ENCODE results near the gene GRIK4.

Gene GRIK4

GRCh38 chr11:120536797-120537169 is 25.2 kb downstream of the GRIK4 start:
- TF ChIP-seq, protein P1, sequence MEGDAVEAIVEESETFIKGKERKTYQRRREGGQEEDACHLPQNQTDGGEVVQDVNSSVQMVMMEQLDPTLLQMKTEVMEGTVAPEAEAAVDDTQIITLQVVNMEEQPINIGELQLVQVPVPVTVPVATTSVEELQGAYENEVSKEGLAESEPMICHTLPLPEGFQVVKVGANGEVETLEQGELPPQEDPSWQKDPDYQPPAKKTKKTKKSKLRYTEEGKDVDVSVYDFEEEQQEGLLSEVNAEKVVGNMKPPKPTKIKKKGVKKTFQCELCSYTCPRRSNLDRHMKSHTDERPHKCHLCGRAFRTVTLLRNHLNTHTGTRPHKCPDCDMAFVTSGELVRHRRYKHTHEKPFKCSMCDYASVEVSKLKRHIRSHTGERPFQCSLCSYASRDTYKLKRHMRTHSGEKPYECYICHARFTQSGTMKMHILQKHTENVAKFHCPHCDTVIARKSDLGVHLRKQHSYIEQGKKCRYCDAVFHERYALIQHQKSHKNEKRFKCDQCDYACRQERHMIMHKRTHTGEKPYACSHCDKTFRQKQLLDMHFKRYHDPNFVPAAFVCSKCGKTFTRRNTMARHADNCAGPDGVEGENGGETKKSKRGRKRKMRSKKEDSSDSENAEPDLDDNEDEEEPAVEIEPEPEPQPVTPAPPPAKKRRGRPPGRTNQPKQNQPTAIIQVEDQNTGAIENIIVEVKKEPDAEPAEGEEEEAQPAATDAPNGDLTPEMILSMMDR (IDR thresholded peaks at IDR 0.05; ENCODE audit: low read depth, low read length, missing control alignments): no peak
- H3K4me3 ChIP-seq (ENCODE audit: low read depth, low read length): no peak overlapping the region
- in situ Hi-C loops (cut with HindIII; ENCODE audit: low sequenced_read_pairs): no loop called here
- DNase-seq (ENCODE audit: low read depth): no peak

DNA sequence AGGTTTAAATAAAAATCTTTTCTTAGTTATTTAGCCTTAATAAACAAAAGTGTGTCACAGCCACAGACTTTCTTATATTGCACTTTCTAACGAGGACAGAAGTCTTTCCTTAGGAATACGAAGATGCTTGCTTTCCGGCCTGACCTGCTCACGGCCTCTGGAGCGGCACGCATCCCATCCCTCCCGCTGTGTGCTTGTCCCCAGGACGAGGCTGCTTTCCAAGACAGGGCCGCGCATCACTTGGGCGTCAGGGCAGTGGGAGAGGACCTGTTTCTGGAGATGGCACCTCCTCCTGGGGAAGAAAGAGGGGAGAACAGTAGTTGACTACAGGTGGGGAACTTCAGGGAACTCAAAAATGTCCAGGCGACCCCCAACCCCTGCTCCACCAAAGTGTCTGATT is 26.4 kb downstream of the GRIK4 start:
- no peak overlapping the region for H3K4me3 ChIP-seq (ENCODE audit: low read depth, low read length)
- DNase-seq (ENCODE audit: low read depth): no peak
- in situ Hi-C loops (cut with HindIII; ENCODE audit: low sequenced_read_pairs): no loop called here
- TF ChIP-seq, protein P1 (IDR thresholded peaks at IDR 0.05; ENCODE audit: low read depth, low read length, missing control alignments): no peak

- in situ Hi-C loops (cut with HindIII; ENCODE audit: low sequenced_read_pairs): no loop called here
- TF ChIP-seq, protein P1 (IDR thresholded peaks at IDR 0.05; ENCODE audit: low read depth, low read length, missing control alignments): no peak
- H3K4me3 ChIP-seq (ENCODE audit: low read depth, low read length): no peak overlapping the region
- DNase-seq (ENCODE audit: low read depth): no peak
Measured at GRCh38 chr11:120538707-120539106, 27.2 kb downstream of the GRIK4 start.

- TF ChIP-seq, protein P1 (IDR thresholded peaks at IDR 0.05; ENCODE audit: low read depth, low read length, missing control alignments): no peak
- H3K4me3 ChIP-seq (ENCODE audit: low read depth, low read length): no peak overlapping the region
- DNase-seq (ENCODE audit: low read depth): no peak
- in situ Hi-C loops (cut with HindIII; ENCODE audit: low sequenced_read_pairs): no loop called here
Measured at GRCh38 chr11:120539667-120540369, 28.3 kb downstream of the GRIK4 start.

GRCh38 chr11:120540744-120541465 is 29.4 kb downstream of the GRIK4 start:
- no peak for DNase-seq (ENCODE audit: low read depth)

DNA sequence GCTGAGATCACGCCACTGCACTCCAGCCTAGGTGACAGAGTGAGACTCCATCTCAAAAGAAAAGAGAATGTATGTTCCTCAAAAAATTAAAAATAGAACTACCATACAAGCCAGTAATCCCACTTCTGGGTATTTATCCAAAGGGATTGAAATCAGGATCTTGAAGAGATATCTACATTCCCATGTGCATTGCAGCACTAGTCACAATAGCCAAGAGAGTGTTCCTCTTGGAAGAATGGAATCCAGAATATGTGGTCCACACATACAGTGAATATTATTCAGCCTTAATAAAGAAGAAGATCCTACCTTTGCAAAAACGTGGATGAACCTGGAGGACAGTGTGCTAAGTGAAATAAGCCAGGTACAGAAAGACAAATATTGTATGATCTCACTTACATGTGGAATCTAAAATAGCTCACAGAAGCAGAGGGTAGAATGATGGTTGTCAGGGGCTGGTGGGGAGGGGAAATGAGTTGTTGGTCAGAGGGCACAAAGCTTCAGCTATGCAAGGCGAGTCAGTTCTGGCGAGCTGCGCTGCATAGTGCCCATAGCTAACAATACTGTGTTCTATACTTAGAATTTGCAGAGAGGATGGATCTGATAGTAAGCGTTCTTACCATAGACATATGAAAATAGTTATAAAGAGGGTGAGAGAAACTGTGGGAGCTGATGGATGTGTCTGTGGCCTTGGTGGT is 32.1 kb downstream of the GRIK4 start:
- no peak overlapping the region for H3K4me3 ChIP-seq (ENCODE audit: low read depth, low read length)
- DNase-seq (ENCODE audit: low read depth): no peak
- TF ChIP-seq, protein P1 (IDR thresholded peaks at IDR 0.05; ENCODE audit: low read depth, low read length, missing control alignments): no peak
- in situ Hi-C loops (cut with HindIII; ENCODE audit: low sequenced_read_pairs): no loop called here

More at GRCh38 chr11:120540744-120541465, 29.4 kb downstream of the GRIK4 start:
- TF ChIP-seq, protein P1 (IDR thresholded peaks at IDR 0.05; ENCODE audit: low read depth, low read length, missing control alignments): no peak
- in situ Hi-C loops (cut with HindIII; ENCODE audit: low sequenced_read_pairs): no loop called here
- H3K4me3 ChIP-seq (ENCODE audit: low read depth, low read length): no peak overlapping the region

Measured in astrocyte of the cerebellum (primary cell).